Measurements from ENCODE around the gene CERT1.

Gene CERT1

DNA sequence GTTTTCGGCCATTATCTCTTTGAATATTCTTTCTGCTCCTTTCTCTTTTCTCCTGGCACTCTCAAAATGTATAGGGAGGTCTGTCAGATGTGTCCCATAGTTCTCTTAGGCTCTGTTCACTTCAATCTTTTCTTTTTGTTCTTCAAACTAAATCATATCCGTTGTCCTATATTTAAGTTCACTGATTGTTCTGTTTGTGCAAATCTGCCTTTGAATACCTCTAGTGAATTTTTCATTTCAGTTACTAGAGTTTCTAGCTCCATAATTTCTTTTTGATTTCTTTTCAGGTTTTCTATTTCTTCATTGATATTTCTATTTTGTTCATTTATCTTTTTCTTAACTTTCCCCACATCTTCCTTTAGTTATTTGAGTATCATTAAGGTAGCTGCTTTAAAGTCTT is 65.4 kb downstream of the CERT1 start:
- TF ChIP-seq, protein P1, sequence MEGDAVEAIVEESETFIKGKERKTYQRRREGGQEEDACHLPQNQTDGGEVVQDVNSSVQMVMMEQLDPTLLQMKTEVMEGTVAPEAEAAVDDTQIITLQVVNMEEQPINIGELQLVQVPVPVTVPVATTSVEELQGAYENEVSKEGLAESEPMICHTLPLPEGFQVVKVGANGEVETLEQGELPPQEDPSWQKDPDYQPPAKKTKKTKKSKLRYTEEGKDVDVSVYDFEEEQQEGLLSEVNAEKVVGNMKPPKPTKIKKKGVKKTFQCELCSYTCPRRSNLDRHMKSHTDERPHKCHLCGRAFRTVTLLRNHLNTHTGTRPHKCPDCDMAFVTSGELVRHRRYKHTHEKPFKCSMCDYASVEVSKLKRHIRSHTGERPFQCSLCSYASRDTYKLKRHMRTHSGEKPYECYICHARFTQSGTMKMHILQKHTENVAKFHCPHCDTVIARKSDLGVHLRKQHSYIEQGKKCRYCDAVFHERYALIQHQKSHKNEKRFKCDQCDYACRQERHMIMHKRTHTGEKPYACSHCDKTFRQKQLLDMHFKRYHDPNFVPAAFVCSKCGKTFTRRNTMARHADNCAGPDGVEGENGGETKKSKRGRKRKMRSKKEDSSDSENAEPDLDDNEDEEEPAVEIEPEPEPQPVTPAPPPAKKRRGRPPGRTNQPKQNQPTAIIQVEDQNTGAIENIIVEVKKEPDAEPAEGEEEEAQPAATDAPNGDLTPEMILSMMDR (IDR thresholded peaks at IDR 0.05; ENCODE audit: low read depth, low read length), result no peak
- no peak overlapping the region for H3K4me3 ChIP-seq (ENCODE audit: low read depth, low read length)

DNA sequence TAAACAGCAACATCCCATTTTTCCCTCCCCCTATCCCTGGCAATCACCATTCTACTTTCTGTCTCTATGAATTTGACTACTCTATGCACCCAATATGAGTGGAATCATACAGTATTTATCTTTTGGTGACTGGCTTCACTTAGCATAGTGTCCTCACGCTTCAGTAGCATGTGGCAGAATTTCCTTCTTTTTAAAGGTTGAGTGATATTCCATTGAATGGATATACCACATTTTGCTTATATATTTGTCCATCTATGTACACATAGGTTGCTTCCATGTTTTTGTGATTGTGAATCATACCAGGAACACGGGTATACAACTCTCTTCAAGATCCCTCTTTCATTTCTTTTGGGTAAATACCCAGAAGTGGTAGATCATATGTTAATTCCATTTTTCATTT is 69.9 kb downstream of the CERT1 start:
- H3K4me3 ChIP-seq (ENCODE audit: low read depth, low read length), result no peak overlapping the region
- TF ChIP-seq, protein P1 (IDR thresholded peaks at IDR 0.05; ENCODE audit: low read depth, low read length), result no peak

DNA sequence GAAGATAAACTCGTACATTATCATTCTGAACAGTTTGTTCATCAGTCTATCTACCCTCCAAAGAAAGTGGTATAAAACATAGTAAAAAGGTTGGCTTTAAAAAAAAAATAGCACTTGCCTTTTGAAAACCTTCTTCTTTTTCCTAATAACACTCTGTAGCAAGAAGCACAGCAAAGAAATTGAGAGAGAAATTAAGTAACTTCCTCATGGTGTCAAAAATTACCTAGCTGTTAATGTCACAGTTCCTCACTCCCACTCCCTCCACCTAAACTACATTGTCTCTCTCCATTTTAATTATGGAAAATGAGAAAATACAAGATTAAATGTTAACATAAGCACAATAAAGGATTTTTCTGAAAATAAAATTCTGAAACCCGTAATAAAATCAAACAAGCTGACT is 72.2 kb downstream of the CERT1 start:
- no peak overlapping the region for H3K4me3 ChIP-seq (ENCODE audit: low read depth, low read length)
- TF ChIP-seq, protein P1 (IDR thresholded peaks at IDR 0.05; ENCODE audit: low read depth, low read length), result no peak

DNA sequence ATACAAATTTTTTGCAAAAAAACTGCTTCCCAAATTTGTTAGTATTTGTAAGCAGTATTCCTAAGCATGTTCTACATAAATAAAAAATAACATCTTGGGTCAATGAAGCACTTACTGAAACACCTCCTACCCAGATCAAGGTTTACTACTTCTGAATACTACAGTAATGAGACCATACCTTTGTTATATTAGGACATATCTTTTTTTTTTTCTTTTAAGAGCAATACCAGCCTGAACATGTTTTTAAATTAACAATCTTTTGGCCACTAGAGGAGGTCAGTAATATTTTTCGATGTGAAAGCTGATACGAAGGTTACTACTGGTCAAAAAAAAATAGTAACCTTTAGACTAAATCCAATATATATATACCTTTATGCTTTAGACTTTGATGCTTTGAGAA is 72.7 kb downstream of the CERT1 start:
- TF ChIP-seq, protein P1 (IDR thresholded peaks at IDR 0.05; ENCODE audit: low read depth, low read length), result no peak
- H3K4me3 ChIP-seq (ENCODE audit: low read depth, low read length), result no peak overlapping the region

DNA sequence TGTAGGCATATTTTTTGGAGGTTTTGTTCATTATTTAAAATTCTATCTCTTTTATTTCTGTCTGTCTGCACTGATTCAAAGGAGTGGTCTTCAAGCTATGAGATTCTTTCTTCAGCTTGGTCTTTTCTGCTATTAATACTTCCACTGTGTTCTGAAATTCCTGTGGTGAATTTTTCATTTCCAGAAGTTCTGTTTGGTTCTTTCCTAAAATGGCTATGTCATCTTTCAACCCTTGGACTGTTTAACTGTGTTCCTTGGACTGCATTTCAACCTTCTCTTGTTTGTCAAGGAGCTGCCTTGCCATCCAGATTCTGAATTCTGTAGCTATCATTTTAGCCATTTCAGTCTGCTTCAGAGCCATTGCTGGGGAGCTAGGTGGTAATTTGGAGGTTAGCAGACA is 76.3 kb downstream of the CERT1 start:
- H3K4me3 ChIP-seq (ENCODE audit: low read depth, low read length), result no peak overlapping the region
- TF ChIP-seq, protein P1 (IDR thresholded peaks at IDR 0.05; ENCODE audit: low read depth, low read length), result no peak

DNA sequence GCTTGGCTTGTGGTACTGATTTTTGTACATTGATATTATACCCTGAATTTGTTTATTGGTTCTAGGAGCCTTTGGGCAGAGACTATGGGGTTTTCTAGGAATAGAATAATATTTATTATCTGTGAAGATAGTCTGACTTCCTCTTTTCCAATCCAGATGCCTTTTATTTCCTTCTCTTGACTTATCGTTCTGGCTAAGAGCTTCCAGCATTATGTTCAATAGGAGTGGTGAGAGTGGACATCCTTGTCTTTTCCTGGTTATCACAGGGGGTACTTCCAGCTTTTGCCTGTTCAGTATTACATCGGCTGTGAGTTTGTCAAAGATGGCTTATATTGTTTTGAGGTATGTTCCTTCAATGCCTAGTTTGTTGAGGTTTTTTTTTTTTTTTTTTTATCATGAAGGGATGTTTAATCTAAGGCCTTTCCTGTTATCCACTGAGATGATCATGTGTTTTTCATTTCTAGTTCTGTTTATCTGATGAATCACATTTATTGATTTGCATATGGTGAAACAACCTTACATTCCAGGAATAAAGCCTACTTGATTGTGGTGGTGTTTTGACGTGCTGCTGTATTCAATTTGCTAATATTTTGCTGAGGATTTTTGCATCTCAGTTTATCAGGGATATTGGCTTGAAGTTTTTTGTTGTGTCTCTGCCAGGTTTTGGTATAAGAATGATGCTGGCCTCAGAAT is 77.5 kb downstream of the CERT1 start:
- TF ChIP-seq, protein P1 (IDR thresholded peaks at IDR 0.05; ENCODE audit: low read depth, low read length), result no peak
- no peak overlapping the region for H3K4me3 ChIP-seq (ENCODE audit: low read depth, low read length)

DNA sequence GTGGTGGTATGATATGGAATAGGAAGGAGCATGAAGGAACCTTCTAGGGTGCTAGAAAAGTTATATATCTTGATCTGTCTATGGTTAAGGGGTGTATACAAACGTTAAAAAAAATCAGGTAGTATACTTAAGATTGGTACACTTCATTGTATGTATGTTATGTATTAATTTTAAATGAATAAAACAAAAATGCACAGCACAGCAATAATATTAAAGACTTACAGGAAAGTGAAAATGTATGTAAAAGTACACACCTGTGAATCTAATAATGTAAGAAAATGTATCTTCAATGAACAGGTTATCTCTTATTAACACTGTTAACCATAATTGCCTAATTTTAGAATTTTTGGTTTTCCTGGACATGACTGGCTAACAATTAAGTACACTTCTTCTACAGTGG is 97.2 kb downstream of the CERT1 start:
- TF ChIP-seq, protein P1 (IDR thresholded peaks at IDR 0.05; ENCODE audit: low read depth, low read length), result no peak
- no peak overlapping the region for H3K4me3 ChIP-seq (ENCODE audit: low read depth, low read length)

Data from WI38 (cell line).